HL-60 (cell line): ENCODE measurements around the gene TRPM1.

Source experiments
- DNase-seq, 2 experiments: peaks; one replicate each; pipeline ENCODE4 v3.0.0-alpha.2; 2010 to 2020; ENCODE audit warnings: low read depth in 1 of 2, low spot score in 1 of 2
- H3K27ac ChIP-seq: fragments of 250-450 bp; sonication (Bioruptor Pico); replicated peaks from 2 replicates; pipeline ENCODE4 v1.5.1; 2020; ENCODE audit warnings: mild to moderate bottlenecking, moderate library complexity
- H3K27me3 ChIP-seq: fragments of 250-450 bp; sonication (Bioruptor Pico); 2 replicates; pipeline ENCODE4 v1.5.1; 2021; ENCODE audit warnings: mild to moderate bottlenecking, moderate library complexity; ENCODE audit not compliant: insufficient read depth, poor library complexity, severe bottlenecking
- H3K4me3 ChIP-seq: replicated peaks from 2 replicates; pipeline ENCODE4 v1.5.1; 2011; ENCODE audit warnings: mild to moderate bottlenecking, control low read depth, low read length; ENCODE audit not compliant: insufficient read depth
- GABPA ChIP-seq: IDR thresholded peaks from 2 replicates; pipeline ENCODE4 v1.6.1; 2012; ENCODE audit warnings: low read depth
- POLR2AphosphoS5 ChIP-seq: IDR thresholded peaks from 2 replicates; pipeline ENCODE4 v1.6.1; 2012; ENCODE audit warnings: low read depth
- SPI1 ChIP-seq: IDR thresholded peaks from 2 replicates; pipeline ENCODE4 v1.6.1; 2012; ENCODE audit warnings: low read depth, mild to moderate bottlenecking, borderline replicate concordance
- TF ChIP-seq, protein P1 (sequence below): IDR thresholded peaks from 2 replicates; pipeline ENCODE4 v1.6.1; 2012; ENCODE audit warnings: low read depth; ENCODE audit not compliant: insufficient replicate concordance
- TF ChIP-seq, protein P2 (sequence below): IDR thresholded peaks from one replicate; pipeline ENCODE4 v1.5.1; 2011; ENCODE audit warnings: low read length, control low read depth, inconsistent platforms; ENCODE audit not compliant: insufficient read depth

TRPM1 gene

DNA sequence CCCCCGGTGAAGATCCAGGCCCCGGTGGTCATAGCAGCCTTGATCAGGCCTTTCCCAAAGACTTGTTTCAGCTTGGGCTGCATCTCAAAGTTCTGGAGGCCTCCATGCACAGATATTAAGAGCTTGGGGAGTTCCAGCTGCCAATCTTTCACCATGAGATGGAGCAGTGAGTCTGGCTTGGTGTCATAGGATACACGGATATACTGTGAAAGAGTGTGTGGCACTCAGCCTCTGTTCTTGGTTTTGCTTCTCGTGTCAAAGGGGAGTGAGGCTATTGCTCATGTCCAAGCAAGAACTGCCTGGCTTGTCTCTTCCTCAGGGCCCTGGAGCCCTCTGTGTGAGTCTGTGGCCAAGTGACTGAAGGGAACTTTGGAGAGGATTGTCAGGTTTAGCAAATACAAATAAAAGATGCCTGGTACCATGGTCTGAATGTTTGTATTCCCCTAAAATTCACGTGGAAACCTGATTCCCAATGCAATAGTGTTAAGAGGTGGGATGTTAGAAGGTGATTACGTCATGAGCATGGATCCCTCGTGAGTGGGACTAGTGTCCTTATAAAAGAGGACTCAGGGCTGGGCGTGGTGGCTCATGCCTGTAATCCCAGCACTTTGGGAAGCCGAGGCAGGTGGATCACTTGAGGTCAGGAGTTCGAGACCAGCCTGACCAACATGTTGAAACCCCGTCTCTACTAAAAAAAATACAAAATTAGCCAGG, 33.5 kb downstream of the TRPM1 start:
- no peak for DNase-seq
- Histone ChIP-seq H3K27me3 (no peaks in the 10 kb centered on the region), H3K4me3 (no peak overlapping the region), H3K27ac (no peak overlapping the region)
- TF ChIP-seq GABPA = no peak
- no peak for TF ChIP-seq POLR2AphosphoS5
- TF ChIP-seq, protein P1, sequence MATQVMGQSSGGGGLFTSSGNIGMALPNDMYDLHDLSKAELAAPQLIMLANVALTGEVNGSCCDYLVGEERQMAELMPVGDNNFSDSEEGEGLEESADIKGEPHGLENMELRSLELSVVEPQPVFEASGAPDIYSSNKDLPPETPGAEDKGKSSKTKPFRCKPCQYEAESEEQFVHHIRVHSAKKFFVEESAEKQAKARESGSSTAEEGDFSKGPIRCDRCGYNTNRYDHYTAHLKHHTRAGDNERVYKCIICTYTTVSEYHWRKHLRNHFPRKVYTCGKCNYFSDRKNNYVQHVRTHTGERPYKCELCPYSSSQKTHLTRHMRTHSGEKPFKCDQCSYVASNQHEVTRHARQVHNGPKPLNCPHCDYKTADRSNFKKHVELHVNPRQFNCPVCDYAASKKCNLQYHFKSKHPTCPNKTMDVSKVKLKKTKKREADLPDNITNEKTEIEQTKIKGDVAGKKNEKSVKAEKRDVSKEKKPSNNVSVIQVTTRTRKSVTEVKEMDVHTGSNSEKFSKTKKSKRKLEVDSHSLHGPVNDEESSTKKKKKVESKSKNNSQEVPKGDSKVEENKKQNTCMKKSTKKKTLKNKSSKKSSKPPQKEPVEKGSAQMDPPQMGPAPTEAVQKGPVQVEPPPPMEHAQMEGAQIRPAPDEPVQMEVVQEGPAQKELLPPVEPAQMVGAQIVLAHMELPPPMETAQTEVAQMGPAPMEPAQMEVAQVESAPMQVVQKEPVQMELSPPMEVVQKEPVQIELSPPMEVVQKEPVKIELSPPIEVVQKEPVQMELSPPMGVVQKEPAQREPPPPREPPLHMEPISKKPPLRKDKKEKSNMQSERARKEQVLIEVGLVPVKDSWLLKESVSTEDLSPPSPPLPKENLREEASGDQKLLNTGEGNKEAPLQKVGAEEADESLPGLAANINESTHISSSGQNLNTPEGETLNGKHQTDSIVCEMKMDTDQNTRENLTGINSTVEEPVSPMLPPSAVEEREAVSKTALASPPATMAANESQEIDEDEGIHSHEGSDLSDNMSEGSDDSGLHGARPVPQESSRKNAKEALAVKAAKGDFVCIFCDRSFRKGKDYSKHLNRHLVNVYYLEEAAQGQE = no peak
- TF ChIP-seq, protein P2, sequence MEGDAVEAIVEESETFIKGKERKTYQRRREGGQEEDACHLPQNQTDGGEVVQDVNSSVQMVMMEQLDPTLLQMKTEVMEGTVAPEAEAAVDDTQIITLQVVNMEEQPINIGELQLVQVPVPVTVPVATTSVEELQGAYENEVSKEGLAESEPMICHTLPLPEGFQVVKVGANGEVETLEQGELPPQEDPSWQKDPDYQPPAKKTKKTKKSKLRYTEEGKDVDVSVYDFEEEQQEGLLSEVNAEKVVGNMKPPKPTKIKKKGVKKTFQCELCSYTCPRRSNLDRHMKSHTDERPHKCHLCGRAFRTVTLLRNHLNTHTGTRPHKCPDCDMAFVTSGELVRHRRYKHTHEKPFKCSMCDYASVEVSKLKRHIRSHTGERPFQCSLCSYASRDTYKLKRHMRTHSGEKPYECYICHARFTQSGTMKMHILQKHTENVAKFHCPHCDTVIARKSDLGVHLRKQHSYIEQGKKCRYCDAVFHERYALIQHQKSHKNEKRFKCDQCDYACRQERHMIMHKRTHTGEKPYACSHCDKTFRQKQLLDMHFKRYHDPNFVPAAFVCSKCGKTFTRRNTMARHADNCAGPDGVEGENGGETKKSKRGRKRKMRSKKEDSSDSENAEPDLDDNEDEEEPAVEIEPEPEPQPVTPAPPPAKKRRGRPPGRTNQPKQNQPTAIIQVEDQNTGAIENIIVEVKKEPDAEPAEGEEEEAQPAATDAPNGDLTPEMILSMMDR = no peak
- no peak for TF ChIP-seq SPI1

DNA sequence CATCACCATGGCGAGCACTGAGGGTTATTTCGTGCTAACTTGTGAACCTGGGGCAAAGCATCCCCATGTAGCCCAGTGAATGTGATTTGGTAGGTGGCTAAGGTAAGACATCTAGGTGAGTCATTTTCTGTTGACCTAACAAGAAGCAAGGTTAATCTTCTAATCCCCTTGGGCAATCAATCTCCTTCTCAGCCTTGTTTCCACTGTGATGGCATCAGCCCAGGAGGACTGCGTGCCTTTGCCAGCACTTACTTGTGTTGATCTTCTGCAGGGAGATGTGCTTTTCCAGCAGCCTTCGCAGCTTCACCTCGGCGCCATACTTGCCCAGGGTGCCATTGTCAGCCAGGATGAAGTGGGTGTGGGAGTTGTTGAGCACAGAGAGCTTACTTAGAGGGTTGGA, 35.7 kb downstream of the TRPM1 start:
- no peak overlapping the region for H3K4me3 ChIP-seq
- no peak for DNase-seq
- TF ChIP-seq, protein P2 = no peak
- TF ChIP-seq POLR2AphosphoS5 = no peak
- TF ChIP-seq GABPA = no peak
- TF ChIP-seq SPI1 = no peak
- TF ChIP-seq, protein P1 = no peak
- no peak overlapping the region for H3K27ac ChIP-seq
- no peaks in the 10 kb centered on the region for H3K27me3 ChIP-seq

DNA sequence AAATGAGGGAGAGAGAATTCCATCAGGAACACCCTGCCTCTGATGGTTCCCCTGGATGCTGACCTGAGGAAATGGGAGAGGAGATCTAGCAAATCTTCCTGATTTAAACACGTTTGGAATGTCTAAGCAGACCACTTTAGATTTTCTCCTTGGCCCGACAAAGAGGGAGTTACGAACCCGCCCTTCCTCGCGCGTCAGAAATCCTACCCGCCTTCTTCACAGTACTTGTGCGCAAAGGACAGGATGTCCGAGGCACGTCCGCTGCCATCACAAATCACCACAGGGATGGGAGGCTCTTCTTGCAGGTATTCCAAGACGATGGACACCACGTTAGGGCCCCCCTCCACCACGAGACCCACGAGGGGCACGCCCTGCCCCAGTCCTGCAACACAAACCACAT, 38.6 kb downstream of the TRPM1 start:
- TF ChIP-seq POLR2AphosphoS5 = no peak
- TF ChIP-seq, protein P2 = no peak
- TF ChIP-seq, protein P1 = no peak
- TF ChIP-seq GABPA = no peak
- no peak for TF ChIP-seq SPI1
- Histone ChIP-seq H3K27ac (no peak overlapping the region), H3K4me3 (no peak overlapping the region), H3K27me3 (no peaks in the 10 kb centered on the region)
- DNase-seq = no peak
